ENCODE data around the gene VPS45.

DNA sequence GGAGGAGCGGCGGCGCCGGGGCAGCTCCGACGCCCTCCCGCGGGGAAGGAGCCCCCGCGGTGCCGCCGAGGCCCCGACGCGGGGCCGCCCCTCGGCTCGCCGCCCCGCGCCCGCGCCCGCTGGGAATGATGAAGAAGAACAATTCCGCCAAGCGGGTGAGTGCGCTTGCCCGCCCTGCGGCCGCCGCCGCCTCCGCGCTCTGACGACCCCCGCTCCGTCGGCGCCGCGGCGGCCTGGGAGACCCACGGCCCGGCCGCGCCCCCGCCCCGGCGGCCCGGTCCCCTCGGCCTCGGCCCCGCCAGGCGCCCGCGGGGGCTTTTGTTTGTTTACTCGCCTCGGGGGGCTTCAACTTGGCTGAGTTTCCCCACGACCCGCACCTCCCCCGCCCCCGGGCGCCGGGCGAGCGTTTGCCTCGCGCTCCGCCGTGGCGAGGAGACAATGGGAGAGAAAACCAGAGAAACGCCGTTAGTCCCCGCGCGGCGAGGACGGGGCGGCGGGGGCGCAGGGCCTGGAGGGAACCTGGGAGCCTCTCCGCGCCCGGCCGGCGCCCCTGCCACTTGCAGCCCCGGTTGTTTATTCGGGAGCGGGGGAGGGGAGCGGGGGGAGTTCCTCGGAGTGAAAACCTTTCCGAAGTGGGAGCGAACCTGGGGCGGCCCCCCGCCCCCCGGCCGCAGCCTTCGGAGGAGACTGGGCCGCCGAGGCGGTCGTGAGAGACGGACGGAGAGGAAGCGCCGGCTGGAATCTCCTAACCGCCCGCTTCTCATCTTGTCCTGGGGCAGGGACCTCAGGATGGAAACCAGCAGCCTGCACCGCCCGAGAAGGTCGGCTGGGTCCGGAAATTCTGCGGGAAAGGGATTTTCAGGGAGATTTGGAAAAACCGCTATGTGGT lies 82.8 kb downstream of the VPS45 start:
- TF ChIP-seq, protein P1, sequence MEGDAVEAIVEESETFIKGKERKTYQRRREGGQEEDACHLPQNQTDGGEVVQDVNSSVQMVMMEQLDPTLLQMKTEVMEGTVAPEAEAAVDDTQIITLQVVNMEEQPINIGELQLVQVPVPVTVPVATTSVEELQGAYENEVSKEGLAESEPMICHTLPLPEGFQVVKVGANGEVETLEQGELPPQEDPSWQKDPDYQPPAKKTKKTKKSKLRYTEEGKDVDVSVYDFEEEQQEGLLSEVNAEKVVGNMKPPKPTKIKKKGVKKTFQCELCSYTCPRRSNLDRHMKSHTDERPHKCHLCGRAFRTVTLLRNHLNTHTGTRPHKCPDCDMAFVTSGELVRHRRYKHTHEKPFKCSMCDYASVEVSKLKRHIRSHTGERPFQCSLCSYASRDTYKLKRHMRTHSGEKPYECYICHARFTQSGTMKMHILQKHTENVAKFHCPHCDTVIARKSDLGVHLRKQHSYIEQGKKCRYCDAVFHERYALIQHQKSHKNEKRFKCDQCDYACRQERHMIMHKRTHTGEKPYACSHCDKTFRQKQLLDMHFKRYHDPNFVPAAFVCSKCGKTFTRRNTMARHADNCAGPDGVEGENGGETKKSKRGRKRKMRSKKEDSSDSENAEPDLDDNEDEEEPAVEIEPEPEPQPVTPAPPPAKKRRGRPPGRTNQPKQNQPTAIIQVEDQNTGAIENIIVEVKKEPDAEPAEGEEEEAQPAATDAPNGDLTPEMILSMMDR (conservative IDR thresholded peaks at IDR 0.05): no peak
- no peak for TF ChIP-seq EZH2 (IDR thresholded peaks at IDR 0.05; ENCODE audit: low read depth)

Data from PC-9 (cell line).